Activated T-helper 9 cell treated with anti-CD3 and anti-CD28 coated beads, Interleukin-2, amount 50 U/mL, for 16 hours (primary cell): ENCODE data around the gene METAP1D.

Source experiments
- DNase-seq: peaks from one replicate; pipeline ENCODE4 v3.0.0-alpha.2; 2020; ENCODE audit warnings: low read depth

METAP1D gene

DNA sequence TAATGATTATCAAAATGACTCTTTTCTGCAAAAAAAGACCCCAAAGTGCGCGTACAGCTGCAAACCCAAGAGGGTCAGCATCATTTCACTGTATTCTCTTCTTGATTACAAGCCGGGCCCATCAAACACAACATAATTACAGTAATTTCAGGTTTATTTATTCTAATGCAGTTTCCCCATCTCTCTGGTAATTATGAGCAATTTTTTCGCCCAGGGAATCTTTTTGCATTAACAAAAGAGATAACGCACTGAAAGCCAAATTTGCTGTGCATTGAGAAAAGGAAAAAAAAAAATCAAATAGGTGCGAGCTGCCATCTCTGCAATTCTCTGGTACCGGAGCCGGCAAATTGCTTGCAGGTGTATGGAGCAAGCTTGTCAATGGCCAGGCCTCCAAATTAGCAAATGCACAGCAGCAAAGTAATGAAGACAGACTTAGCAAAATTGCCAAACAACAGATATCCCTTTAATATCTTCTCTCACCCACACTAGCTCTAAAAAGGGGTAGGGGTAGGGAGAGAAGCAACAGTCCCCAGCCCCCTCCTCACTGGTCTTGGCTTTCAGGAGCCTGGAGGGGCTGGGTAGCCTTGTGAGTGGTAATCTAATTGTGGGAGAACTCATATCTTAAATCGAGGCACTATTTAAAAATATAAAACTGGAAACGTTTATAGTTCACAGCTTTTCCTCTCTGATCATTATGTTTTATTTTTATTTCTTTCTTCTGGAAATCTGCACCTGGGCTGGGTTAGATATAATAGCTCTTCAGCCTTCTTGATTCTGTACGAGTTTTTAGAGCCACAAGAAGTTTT lies 92.2 kb downstream of the METAP1D start:
- no peak for DNase-seq

GRCh38 chr2:172092716-172093415 lies 93.1 kb downstream of the METAP1D start:
- no peak for DNase-seq

DNA sequence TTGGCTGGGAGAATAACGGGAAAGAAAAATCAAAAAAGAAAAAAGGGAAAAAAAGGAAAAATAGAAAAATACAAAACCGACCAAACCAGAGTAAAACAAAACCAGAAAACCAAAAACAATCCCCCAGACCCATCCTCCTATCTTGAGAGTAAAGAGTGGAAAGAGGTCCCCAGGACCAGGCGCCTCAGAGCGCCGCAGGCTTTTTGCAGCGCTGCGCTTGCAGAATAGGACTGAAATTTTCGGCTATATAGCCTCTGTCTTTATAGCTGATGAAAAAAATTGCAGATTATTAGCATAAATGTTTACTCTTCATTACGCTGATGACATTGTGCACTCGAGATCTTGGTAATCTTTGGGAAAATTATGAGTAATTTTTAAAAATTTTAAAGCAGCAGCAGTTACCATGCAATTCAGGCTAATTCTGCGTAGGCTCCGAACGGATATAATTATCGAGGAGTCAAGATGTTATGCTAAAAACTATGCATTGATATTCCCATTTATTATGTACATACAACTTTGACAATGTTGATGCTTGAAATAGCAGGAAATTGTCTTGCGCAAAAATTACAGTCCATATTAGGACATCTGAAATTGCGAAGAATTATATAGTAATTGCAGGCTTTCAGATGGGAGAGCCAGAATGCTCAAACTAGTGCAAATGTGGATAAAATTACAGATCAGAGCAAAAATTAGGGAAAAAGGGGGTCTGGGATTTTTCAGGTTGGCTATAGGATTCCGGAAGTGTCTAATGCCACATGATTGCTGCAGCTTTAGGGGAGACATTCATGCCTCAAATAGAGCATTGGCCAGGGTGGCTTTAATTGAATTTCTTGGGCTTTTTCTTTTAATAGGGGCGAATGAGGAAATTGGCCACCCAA lies 93.9 kb downstream of the METAP1D start:
- DNase-seq, result no peak

DNA sequence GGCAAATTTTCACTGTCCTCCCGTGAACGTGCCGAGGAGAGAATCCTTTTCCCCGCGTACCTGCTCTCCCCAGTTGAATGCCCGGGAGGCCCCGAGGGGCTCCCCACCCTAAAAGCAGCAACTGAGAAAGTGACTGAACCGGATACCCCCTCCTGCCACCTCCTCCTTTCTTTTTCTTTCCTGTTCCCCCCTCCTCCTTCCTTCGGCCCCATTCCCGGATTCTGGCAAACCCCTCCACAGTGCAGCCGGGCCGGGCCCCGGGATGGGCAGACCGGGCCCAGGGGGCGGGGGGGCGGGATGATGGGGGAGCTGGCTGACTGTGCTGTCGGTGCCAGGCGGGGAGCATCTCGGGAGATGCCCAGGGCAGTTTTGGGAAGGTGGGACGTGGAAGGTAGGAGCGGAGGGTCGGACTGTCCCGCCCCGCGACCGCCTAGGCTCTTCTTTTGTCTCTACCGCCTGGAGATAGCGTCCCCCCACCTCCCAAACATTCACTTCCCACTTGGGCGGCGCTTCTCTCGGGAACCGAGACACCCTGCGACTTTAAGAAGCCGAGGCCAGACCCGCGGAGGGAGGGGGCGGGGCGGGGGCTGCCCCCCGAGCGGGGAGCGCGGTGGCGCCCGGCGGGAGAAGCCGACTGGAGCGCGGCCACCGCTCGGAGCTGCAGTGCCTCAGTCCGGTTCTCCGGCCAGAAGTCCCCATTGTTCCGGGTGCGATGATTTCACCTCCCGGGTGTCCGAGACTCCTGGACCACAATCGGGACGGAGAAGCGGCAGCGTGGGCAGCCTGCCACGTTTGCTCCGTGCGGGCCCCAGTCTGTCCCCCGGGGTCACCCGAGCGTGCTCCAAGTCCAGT lies 94.8 kb downstream of the METAP1D start:
- DNase-seq, result no peak

- peak; percentile 64 for DNase-seq
These were observed 95.6 kb downstream of the METAP1D start for GRCh38 chr2:172095146-172095904.

GRCh38 chr2:172095905-172096625 lies 96.3 kb downstream of the METAP1D start:
- DNase-seq, result no peak

DNA sequence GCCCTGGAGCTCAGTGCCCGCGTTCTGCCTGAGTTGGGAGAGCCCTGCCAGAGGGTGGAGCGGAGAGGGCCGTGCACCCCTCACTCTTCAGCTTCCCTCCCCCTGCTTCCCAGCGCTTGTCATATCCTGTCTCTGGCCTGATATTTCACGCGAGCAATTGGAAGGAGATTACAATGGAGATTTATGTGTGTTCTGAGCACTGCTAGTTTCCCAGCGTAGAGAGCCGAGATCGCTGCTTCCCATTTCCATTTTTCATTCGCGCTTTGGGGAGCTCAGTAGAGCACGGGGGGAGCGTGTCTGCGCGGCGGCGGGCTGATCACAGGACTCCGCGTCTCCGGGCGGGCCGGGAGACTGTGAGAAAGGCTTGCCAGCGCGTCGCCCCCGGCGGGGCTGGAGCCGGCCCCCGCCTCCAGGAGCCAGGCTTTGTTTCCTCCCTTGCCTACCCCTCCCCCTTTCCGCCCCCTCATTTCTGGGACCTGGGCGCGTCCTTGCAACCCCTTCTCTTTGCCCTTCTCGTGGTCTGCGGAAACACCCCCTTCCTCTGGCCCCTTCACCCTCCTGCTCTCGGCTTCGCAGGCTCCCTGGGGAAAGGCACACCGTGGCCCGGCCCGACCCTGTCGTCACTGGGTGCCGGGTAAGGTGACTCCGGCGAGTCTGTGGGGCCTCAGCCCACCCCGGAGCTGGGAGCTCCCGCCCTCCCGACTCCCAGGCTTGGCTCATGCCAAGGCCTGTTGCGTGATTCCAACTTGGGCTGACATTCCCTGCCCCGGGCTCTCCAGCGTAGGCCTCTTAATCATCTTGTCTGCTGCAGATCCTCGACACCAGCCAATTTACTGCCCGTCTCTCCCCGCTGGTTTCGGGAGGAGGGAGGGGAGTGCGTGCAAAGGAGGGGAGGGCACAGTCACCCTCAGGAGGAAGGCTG lies 97.1 kb downstream of the METAP1D start:
- no peak for DNase-seq

DNA sequence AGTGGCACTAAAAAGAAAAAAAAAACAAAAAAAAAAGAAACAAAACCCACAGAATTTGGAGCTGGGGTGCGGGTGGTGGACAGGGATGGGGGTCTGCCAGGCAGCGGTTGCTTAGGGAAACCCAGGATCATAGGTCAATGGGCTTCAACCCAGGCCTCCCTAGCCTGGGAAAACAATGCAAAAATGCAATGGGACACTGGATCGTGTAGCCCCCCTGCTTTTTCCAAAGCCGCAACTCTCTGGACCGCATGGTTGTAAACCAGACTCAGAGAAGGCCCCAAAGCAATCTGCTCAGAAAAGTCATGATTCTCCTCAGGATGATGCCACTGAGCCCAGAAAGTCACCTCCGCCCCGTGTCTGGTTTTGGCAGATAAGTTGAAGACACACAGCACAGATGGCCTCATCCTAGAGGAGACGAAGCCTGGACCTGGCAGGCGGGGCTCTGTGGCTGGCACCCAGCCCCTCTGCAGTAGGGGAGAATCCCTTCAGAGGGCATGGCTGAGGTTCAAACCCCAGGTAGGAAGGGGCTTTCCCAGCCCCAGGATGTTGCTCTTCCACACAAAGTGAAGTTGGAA lies 97.9 kb downstream of the METAP1D start:
- DNase-seq, result no peak

DNA sequence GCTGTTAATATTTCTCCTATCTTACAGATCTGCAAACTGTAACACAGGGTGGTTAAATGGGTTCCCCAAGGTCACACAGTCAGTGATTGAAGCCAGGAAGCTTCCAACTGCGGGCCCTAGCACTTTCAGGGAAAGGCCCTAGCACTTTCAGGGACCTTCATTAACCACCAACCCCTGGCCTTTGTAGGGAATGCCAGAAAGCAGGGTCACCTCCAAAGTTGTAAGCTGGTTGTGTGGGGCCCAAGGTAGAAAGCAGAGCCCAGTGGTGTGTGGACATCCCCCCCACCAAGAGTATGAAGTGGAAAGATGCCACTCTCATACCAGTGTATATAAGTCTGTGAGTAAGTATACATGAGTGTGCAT lies 98.5 kb downstream of the METAP1D start:
- no peak for DNase-seq

- DNase-seq, result no peak
These were observed 99.1 kb downstream of the METAP1D start for GRCh38 chr2:172098650-172099471.

GRCh38 chr2:172099472-172100079 lies 99.8 kb downstream of the METAP1D start:
- DNase-seq, result no peak

- DNase-seq, result no peak
These were observed 100.6 kb downstream of the METAP1D start for GRCh38 chr2:172100080-172100934.

- DNase-seq, result no peak
These were observed 101.4 kb downstream of the METAP1D start for GRCh38 chr2:172100935-172101820.

- DNase-seq, result no peak
These were observed 102.2 kb downstream of the METAP1D start for GRCh38 chr2:172101821-172102390.
